ENCODE data around the gene B9D2.
"Not testable (repeated sequence)": the region's sequence is repeated elsewhere in the genome, so short reads cannot be mapped to it uniquely, and the experiment has no call there.

Gene B9D2

GRCh38 chr19:41352609-41353465, 11.1 kb downstream of the B9D2 start:
- CTCF ChIA-PET = interaction anchor here (0.8 to 8.0 kb wide), 17 partner anchors 10 to 83 kb away, joined by 3 to 69 read pairs (median 6); partner anchors contain the start of genes B3GNT8, B9D2 and EXOSC5
- 0% methylated on average over 61 of the region's 71 CpGs for WGBS (ENCODE audit: insufficient coverage)
- peaks cover 0 to 12% (median 8%) of the 10 kb centered on the region in 4 experiments for H3K36me3 ChIP-seq (ENCODE audit: control insufficient read depth in 4 of 4, insufficient read depth in 4 of 4, low read length in 3 of 4)
- peaks cover 6 to 76% (median 71%) of the 10 kb centered on the region in 4 experiments for H3K4me1 ChIP-seq (ENCODE audit: control extremely low read depth in 1 of 4, control insufficient read depth in 4 of 4, insufficient read depth in 4 of 4, low read length in 3 of 4)
- peak; percentile 70 to 79 (median 76) for DNase-seq
- H3K27ac ChIP-seq (ENCODE audit: insufficient read depth in 1 of 2, low read depth in 1 of 2, low read length in 2 of 2, poor library complexity in 1 of 2, severe bottlenecking in 2 of 2) = peak overlapping the region; percentile 64 to 88
- no peaks in the 10 kb centered on the region for H3K9me3 ChIP-seq (ENCODE audit: control extremely low read depth in 1 of 5, control insufficient read depth in 4 of 5, insufficient read depth in 2 of 5, low read depth in 1 of 5, low read length in 4 of 5)
- no peaks in the 10 kb centered on the region for H3K27me3 ChIP-seq (replicated peaks in 2 of 5; ENCODE audit: control insufficient read depth in 4 of 5, insufficient read depth in 5 of 5, low read length in 4 of 5)
- POLR2A ChIA-PET = interaction anchor here (0.6 to 6.3 kb wide), 11 partner anchors 11 to 604 kb away, joined by 3 to 165 read pairs (median 6); partner anchors contain the start of genes B9D2 and CCDC97
- peak overlapping the region; percentile 79 to 97 (median 92) for H3K4me3 ChIP-seq (ENCODE audit: control insufficient read depth in 1 of 7, extremely low read depth in 1 of 7, insufficient read depth in 4 of 7, low read depth in 2 of 7, low read length in 6 of 7)

GRCh38 chr19:41352279-41352608, 11.7 kb downstream of the B9D2 start:
- peaks cover 0 to 14% (median 11%) of the 10 kb centered on the region in 4 experiments for H3K36me3 ChIP-seq (ENCODE audit: control insufficient read depth in 4 of 4, insufficient read depth in 4 of 4, low read length in 3 of 4)
- no peak for DNase-seq
- no peaks in the 10 kb centered on the region for H3K27me3 ChIP-seq (replicated peaks in 2 of 5; ENCODE audit: control insufficient read depth in 4 of 5, insufficient read depth in 5 of 5, low read length in 4 of 5)
- ChIA-PET POLR2A (interaction anchor here (1.1 to 6.3 kb wide), 8 partner anchors 12 to 79 kb away, joined by 3 to 165 read pairs (median 6); partner anchors contain the start of genes B9D2 and CCDC97), CTCF (interaction anchor here (0.8 to 8.0 kb wide), 18 partner anchors 10 to 83 kb away, joined by 3 to 69 read pairs (median 6); partner anchors contain the start of genes B3GNT8, B9D2 and EXOSC5)
- H3K4me1 ChIP-seq (ENCODE audit: control extremely low read depth in 1 of 4, control insufficient read depth in 4 of 4, insufficient read depth in 4 of 4, low read length in 3 of 4) = peaks cover 5 to 71% (median 65%) of the 10 kb centered on the region in 4 experiments
- no peaks in the 10 kb centered on the region for H3K9me3 ChIP-seq (ENCODE audit: control extremely low read depth in 1 of 5, control insufficient read depth in 4 of 5, insufficient read depth in 2 of 5, low read depth in 1 of 5, low read length in 4 of 5)
- H3K4me3 ChIP-seq (ENCODE audit: control insufficient read depth in 1 of 7, extremely low read depth in 1 of 7, insufficient read depth in 4 of 7, low read depth in 2 of 7, low read length in 6 of 7) = peak overlapping the region; percentile 79 to 97 (median 92)
- peak overlapping the region; percentile 64 to 88 for H3K27ac ChIP-seq (ENCODE audit: insufficient read depth in 1 of 2, low read depth in 1 of 2, low read length in 2 of 2, poor library complexity in 1 of 2, severe bottlenecking in 2 of 2)
- 0% methylated on average over 10 of the region's 12 CpGs for WGBS (ENCODE audit: insufficient coverage)

GRCh38 chr19:41351339-41352245, 12.4 kb downstream of the B9D2 start:
- Histone ChIP-seq H3K4me3 (ENCODE audit: control insufficient read depth in 1 of 7, extremely low read depth in 1 of 7, insufficient read depth in 4 of 7, low read depth in 2 of 7, low read length in 6 of 7) (peak overlapping the region; percentile 79 to 97 (median 92)), H3K27me3 (replicated peaks in 2 of 5; ENCODE audit: control insufficient read depth in 4 of 5, insufficient read depth in 5 of 5, low read length in 4 of 5) (no peaks in the 10 kb centered on the region), H3K27ac (ENCODE audit: insufficient read depth in 1 of 2, low read depth in 1 of 2, low read length in 2 of 2, poor library complexity in 1 of 2, severe bottlenecking in 2 of 2) (peak overlapping the region; percentile 64 to 88), H3K9me3 (ENCODE audit: control extremely low read depth in 1 of 5, control insufficient read depth in 4 of 5, insufficient read depth in 2 of 5, low read depth in 1 of 5, low read length in 4 of 5) (no peaks in the 10 kb centered on the region), H3K4me1 (ENCODE audit: control extremely low read depth in 1 of 4, control insufficient read depth in 4 of 4, insufficient read depth in 4 of 4, low read length in 3 of 4) (peaks cover 0 to 65% (median 58%) of the 10 kb centered on the region in 4 experiments), H3K36me3 (ENCODE audit: control insufficient read depth in 4 of 4, insufficient read depth in 4 of 4, low read length in 3 of 4) (peaks cover 0 to 18% (median 14%) of the 10 kb centered on the region in 4 experiments)
- 0% methylated on average over 45 of the region's 58 CpGs for WGBS (ENCODE audit: insufficient coverage)
- peak; percentile 85 to 95 (median 93) for DNase-seq
- POLR2A ChIA-PET = interaction anchor here (1.0 to 6.3 kb wide), 10 partner anchors 13 to 89 kb away, joined by 3 to 165 read pairs (median 6); partner anchors contain the start of genes B9D2 and CCDC97
- CTCF ChIA-PET = interaction anchor here (0.6 to 8.0 kb wide), 18 partner anchors 8 to 80 kb away, joined by 3 to 69 read pairs (median 6); partner anchors contain the start of genes B3GNT8, B9D2 and EXOSC5

- Histone ChIP-seq H3K27me3 (replicated peaks in 2 of 5; ENCODE audit: control insufficient read depth in 4 of 5, insufficient read depth in 5 of 5, low read length in 4 of 5) (no peaks in the 10 kb centered on the region), H3K4me1 (ENCODE audit: control extremely low read depth in 1 of 4, control insufficient read depth in 4 of 4, insufficient read depth in 4 of 4, low read length in 3 of 4) (peaks cover 0 to 57% (median 51%) of the 10 kb centered on the region in 4 experiments), H3K36me3 (ENCODE audit: control insufficient read depth in 4 of 4, insufficient read depth in 4 of 4, low read length in 3 of 4) (peaks cover 0 to 25% (median 19%) of the 10 kb centered on the region in 4 experiments), H3K4me3 (ENCODE audit: control insufficient read depth in 1 of 7, extremely low read depth in 1 of 7, insufficient read depth in 4 of 7, low read depth in 2 of 7, low read length in 6 of 7) (peak overlapping the region; percentile 79 to 97 (median 92)), H3K27ac (ENCODE audit: insufficient read depth in 1 of 2, low read depth in 1 of 2, low read length in 2 of 2, poor library complexity in 1 of 2, severe bottlenecking in 2 of 2) (peak overlapping the region; percentile 52 to 88), H3K9me3 (ENCODE audit: control extremely low read depth in 1 of 5, control insufficient read depth in 4 of 5, insufficient read depth in 2 of 5, low read depth in 1 of 5, low read length in 4 of 5) (no peaks in the 10 kb centered on the region)
- peak; percentile 60 to 72 (median 64) for DNase-seq
- ChIA-PET CTCF (interaction anchor here (0.6 to 8.0 kb wide), 14 partner anchors 9 to 80 kb away, joined by 4 to 69 read pairs (median 10); partner anchors contain the start of genes B3GNT8 and B9D2), POLR2A (interaction anchor here (1.0 to 6.3 kb wide), 8 partner anchors 13 to 88 kb away, joined by 3 to 165 read pairs (median 6); partner anchors contain the start of genes B9D2 and CCDC97)
- WGBS (ENCODE audit: insufficient coverage) = 0% methylated on average over 19 of the region's 22 CpGs
Measured at GRCh38 chr19:41350735-41351338, 13.1 kb downstream of the B9D2 start.

- not testable (repeated sequence) for DNase-seq; H3K27ac ChIP-seq (ENCODE audit: insufficient read depth in 1 of 2, low read depth in 1 of 2, low read length in 2 of 2, poor library complexity in 1 of 2, severe bottlenecking in 2 of 2); H3K9me3 ChIP-seq (ENCODE audit: control extremely low read depth in 1 of 5, control insufficient read depth in 4 of 5, insufficient read depth in 2 of 5, low read depth in 1 of 5, low read length in 4 of 5); H3K27me3 ChIP-seq (replicated peaks in 2 of 5; ENCODE audit: control insufficient read depth in 4 of 5, insufficient read depth in 5 of 5, low read length in 4 of 5); H3K4me3 ChIP-seq (ENCODE audit: control insufficient read depth in 1 of 7, extremely low read depth in 1 of 7, insufficient read depth in 4 of 7, low read depth in 2 of 7, low read length in 6 of 7)
- Histone ChIP-seq H3K4me1 (ENCODE audit: control extremely low read depth in 1 of 4, control insufficient read depth in 4 of 4, insufficient read depth in 4 of 4, low read length in 3 of 4) (peaks cover 0 to 39% (median 34%) of the 10 kb centered on the region in 4 experiments), H3K36me3 (ENCODE audit: control insufficient read depth in 4 of 4, insufficient read depth in 4 of 4, low read length in 3 of 4) (peaks cover 4 to 51% (median 39%) of the 10 kb centered on the region in 4 experiments)
- 95% methylated on average over 4 of the region's 9 CpGs for WGBS (ENCODE audit: insufficient coverage)
- ChIA-PET CTCF (interaction anchor here (1.1 to 4.8 kb wide), 4 partner anchors 12 to 87 kb away, joined by 3 to 22 read pairs (median 10); no protein-coding TSS in a partner anchor), POLR2A (interaction anchor here (0.5 to 1.9 kb wide), 2 partner anchors 11 to 45 kb away, joined by 3 to 9 read pairs; no protein-coding TSS in a partner anchor)
Measured at GRCh38 chr19:41346916-41347315, 17.0 kb downstream of the B9D2 start.

- POLR2A ChIA-PET = no interaction called here
- Histone ChIP-seq H3K36me3 (ENCODE audit: control insufficient read depth in 4 of 4, insufficient read depth in 4 of 4, low read length in 3 of 4) (peaks cover 7 to 72% (median 49%) of the 10 kb centered on the region in 4 experiments), H3K27me3 (replicated peaks in 2 of 5; ENCODE audit: control insufficient read depth in 4 of 5, insufficient read depth in 5 of 5, low read length in 4 of 5) (no peaks in the 10 kb centered on the region), H3K4me1 (ENCODE audit: control extremely low read depth in 1 of 4, control insufficient read depth in 4 of 4, insufficient read depth in 4 of 4, low read length in 3 of 4) (peaks cover 0 to 18% (median 12%) of the 10 kb centered on the region in 4 experiments), H3K9me3 (ENCODE audit: control extremely low read depth in 1 of 5, control insufficient read depth in 4 of 5, insufficient read depth in 2 of 5, low read depth in 1 of 5, low read length in 4 of 5) (no peaks in the 10 kb centered on the region), H3K4me3 (ENCODE audit: control insufficient read depth in 1 of 7, extremely low read depth in 1 of 7, insufficient read depth in 4 of 7, low read depth in 2 of 7, low read length in 6 of 7) (no peak overlapping the region), H3K27ac (ENCODE audit: insufficient read depth in 1 of 2, low read depth in 1 of 2, low read length in 2 of 2, poor library complexity in 1 of 2, severe bottlenecking in 2 of 2) (no peak overlapping the region)
- CTCF ChIA-PET = interaction anchor here (0.8 to 0.9 kb wide), 2 partner anchors 10 to 11 kb away, joined by 3 to 4 read pairs; no protein-coding TSS in a partner anchor
- DNase-seq = no peak
- 95% methylated on average over 2 of the region's 2 CpGs for WGBS (ENCODE audit: insufficient coverage)
Measured at GRCh38 chr19:41344162-41344561, 19.8 kb downstream of the B9D2 start.

All from common myeloid progenitor, CD34-positive (primary cell).